Activated CD8-positive, alpha-beta T cell treated with anti-CD3 and anti-CD28 coated beads for 36 hours (primary cell): ENCODE measurements around the gene THBS3. TPM values are rescaled to one million over a fixed set of nuclear protein-coding genes. Genes with fewer than 3 reads are reported as not detected.

Experiments
- ATAC-seq: fragments of 200-7000 bp; cut with Tn5 transposase; one replicate; pipeline ENCODE4 v1.10.0; 2021; ENCODE audit warnings: mild to moderate bottlenecking, moderate library complexity
- CTCF ChIA-PET: fragments of 350-600 bp; sonication (Branson Sonifier 250); formaldehyde crosslinking; loops from one replicate; lab custom pipeline; 2021; ENCODE audit warnings: antibody characterized with exemption; lab: Charles Lee
- POLR2A ChIA-PET: fragments of 350-600 bp; sonication (Branson Sonifier 250); formaldehyde crosslinking; loops from one replicate; lab custom pipeline; 2021; ENCODE audit warnings: antibody characterized with exemption; lab: Charles Lee
- DNase-seq: peaks from one replicate; pipeline ENCODE4 v3.0.0-alpha.2; 2020
- H3K27ac Mint-ChIP-seq: one replicate; pipeline ENCODE4 v1.8.0; 2021; ENCODE audit warnings: mild to moderate bottlenecking, mixed read lengths
- H3K27me3 Mint-ChIP-seq: one replicate; pipeline ENCODE4 v1.8.0; 2021; ENCODE audit warnings: mixed read lengths
- H3K36me3 Mint-ChIP-seq: one replicate; pipeline ENCODE4 v1.8.0; 2021; ENCODE audit warnings: low read depth, mixed read lengths
- H3K4me1 Mint-ChIP-seq: one replicate; pipeline ENCODE4 v1.8.0; 2021; ENCODE audit warnings: low read depth, mixed read lengths
- H3K4me3 Mint-ChIP-seq: one replicate; pipeline ENCODE4 v1.8.0; 2021; ENCODE audit warnings: mild to moderate bottlenecking, moderate library complexity, mixed read lengths
- H3K9me3 Mint-ChIP-seq: one replicate; pipeline ENCODE4 v1.8.0; 2021; ENCODE audit warnings: mixed read lengths
- intact Hi-C: fragments of 100-400 bp; cut with micrococcal nuclease; formaldehyde crosslinking; loops from one replicate; pipeline ENCODE4 v1.10.0; 2022
- total RNA-seq, 2 experiments: library from RNA; stranded (reverse); gene quantifications; one replicate each; pipeline ENCODE4 v1.2.3, GENCODE V29; 2021
- TF ChIP-seq, protein P1 (sequence below): fragments of 200-600 bp; IDR thresholded peaks from one replicate; pipeline ENCODE4 v1.8.0; 2022; ENCODE audit warnings: antibody characterized with exemption, mild to moderate bottlenecking

The THBS3 gene
- total RNA-seq, 2 experiments from 2014 or later, result 11.1 to 12.0 TPM

- DNase-seq, result peak; percentile 67
- Mint-ChIP-seq H3K27ac (peak overlapping the region; percentile 98), H3K36me3 (peaks cover 27% of the 10 kb centered on the region), H3K9me3 (no peaks in the 10 kb centered on the region), H3K4me3 (peak overlapping the region; percentile 96), H3K27me3 (no peaks in the 10 kb centered on the region), H3K4me1 (peaks cover 43% of the 10 kb centered on the region)
- intact Hi-C loops, result loop anchor here (5.0 kb wide), 1 partner anchor 53 kb away; no protein-coding TSS in a partner anchor
- no peak for ATAC-seq
- CTCF ChIA-PET, result interaction anchor here (1.2 to 13.3 kb wide), 17 partner anchors 8 to 89 kb away, joined by 3 to 312 read pairs (median 10); partner anchors contain the start of genes DPM3, MTX1, SCAMP3 and SLC50A1
- POLR2A ChIA-PET, result interaction anchor here (0.5 to 6.9 kb wide), 12 partner anchors 8 to 115 kb away, joined by 3 to 57 read pairs (median 4); no protein-coding TSS in a partner anchor
- TF ChIP-seq, protein P1, sequence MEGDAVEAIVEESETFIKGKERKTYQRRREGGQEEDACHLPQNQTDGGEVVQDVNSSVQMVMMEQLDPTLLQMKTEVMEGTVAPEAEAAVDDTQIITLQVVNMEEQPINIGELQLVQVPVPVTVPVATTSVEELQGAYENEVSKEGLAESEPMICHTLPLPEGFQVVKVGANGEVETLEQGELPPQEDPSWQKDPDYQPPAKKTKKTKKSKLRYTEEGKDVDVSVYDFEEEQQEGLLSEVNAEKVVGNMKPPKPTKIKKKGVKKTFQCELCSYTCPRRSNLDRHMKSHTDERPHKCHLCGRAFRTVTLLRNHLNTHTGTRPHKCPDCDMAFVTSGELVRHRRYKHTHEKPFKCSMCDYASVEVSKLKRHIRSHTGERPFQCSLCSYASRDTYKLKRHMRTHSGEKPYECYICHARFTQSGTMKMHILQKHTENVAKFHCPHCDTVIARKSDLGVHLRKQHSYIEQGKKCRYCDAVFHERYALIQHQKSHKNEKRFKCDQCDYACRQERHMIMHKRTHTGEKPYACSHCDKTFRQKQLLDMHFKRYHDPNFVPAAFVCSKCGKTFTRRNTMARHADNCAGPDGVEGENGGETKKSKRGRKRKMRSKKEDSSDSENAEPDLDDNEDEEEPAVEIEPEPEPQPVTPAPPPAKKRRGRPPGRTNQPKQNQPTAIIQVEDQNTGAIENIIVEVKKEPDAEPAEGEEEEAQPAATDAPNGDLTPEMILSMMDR, result no peak
These were observed 33.1 kb downstream of the THBS3 start for GRCh38 chr1:155174324-155175280.

- peak within 1 kb of the TSS; percentile 96 for H3K4me3 Mint-ChIP-seq
- CTCF ChIA-PET, result interaction anchor here (0.7 to 13.3 kb wide), 39 partner anchors 8 to 252 kb away, joined by 3 to 312 read pairs (median 6); partner anchors contain the start of genes ADAM15, DPM3, EFNA3 and MTX1
These were observed 34.0 kb downstream of the THBS3 start, which contains the start of gene TRIM46 for GRCh38 chr1:155173478-155174323. TRIM46 (plus strand) TSS chr1:155173849; CDS start chr1:155173967, 118 bp downstream.

DNA sequence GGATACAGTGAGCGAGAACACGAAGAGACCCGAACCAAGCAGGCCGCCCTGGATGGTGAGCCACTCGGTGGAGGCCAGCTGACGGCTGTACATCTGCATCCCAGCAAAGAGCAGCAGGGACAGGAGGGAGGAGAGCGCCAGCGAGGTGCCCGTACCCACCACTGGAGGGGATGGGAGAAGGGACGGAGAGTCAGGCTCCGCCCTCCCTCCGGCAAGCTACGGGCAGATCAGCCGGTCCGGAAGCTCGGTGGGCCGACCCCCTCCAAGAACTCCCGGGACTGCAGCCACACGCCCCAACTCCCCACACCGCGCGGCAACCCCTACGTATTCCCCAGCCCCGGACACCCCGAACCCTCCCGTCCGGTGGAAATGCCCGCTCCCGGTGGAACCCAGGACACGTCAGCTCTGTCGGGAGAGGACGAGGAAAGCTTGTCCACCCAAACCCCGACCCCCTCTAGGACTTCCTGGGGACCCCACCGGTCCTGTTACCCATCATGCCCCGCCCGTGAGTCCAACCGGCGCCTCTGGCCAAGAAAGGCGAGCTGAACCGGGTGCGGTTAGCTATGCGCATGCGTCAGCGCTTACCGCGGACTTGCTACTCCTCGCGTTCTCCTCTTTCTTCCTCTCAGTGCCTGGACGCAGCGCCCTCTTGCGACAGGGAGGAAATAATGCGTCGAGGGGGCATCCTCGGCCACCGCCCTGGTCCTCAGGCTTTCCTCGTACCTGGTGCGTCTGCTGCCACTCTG, 34.8 kb downstream of the THBS3 start, which contains the start of gene KRTCAP2:
KRTCAP2 (minus strand) TSS at position 573 of the 746 bp plus-strand sequence; CDS start at position 493, 80 bp downstream.
- peaks cover 27% of the 10 kb centered on the region for H3K36me3 Mint-ChIP-seq
- peak within 1 kb of the TSS; percentile 96 for H3K4me3 Mint-ChIP-seq
- ATAC-seq, result peak; percentile 83
- DNase-seq, result peak; percentile 97
- peaks cover 45% of the 10 kb centered on the region for H3K4me1 Mint-ChIP-seq
- ChIA-PET POLR2A (interaction anchor here (0.6 to 6.9 kb wide), 13 partner anchors 12 to 153 kb away, joined by 3 to 57 read pairs (median 4); partner anchors contain the start of gene THBS3), CTCF (interaction anchor here (0.6 to 13.3 kb wide), 47 partner anchors 9 to 579 kb away, joined by 3 to 312 read pairs (median 5); partner anchors contain the start of genes ADAM15, DPM3, EFNA3 and ENTREP3)
- H3K27ac Mint-ChIP-seq, result peak within 1 kb of the TSS; percentile 98
- no peaks in the 10 kb centered on the region for H3K27me3 Mint-ChIP-seq
- intact Hi-C loops, result no loop called here
- TF ChIP-seq, protein P1, result peak; percentile 91
- no peaks in the 10 kb centered on the region for H3K9me3 Mint-ChIP-seq

More at GRCh38 chr1:155173478-155174323, 34.0 kb downstream of the THBS3 start, which contains the start of gene TRIM46:
- DNase-seq, result peak; percentile 79
- POLR2A ChIA-PET, result interaction anchor here (0.5 to 6.9 kb wide), 17 partner anchors 12 to 154 kb away, joined by 3 to 57 read pairs (median 4); no protein-coding TSS in a partner anchor
- peak; percentile 46 for ATAC-seq
- intact Hi-C loops, result no loop called here
- H3K36me3 Mint-ChIP-seq, result peaks cover 30% of the 10 kb centered on the region
- peak within 1 kb of the TSS; percentile 98 for H3K27ac Mint-ChIP-seq
- TF ChIP-seq, protein P1, result no peak
- H3K4me1 Mint-ChIP-seq, result peaks cover 43% of the 10 kb centered on the region
- H3K9me3 Mint-ChIP-seq, result no peaks in the 10 kb centered on the region
- no peaks in the 10 kb centered on the region for H3K27me3 Mint-ChIP-seq
